K562 (cell line): ENCODE data around the gene SPATS2. TPM values are rescaled to one million over a fixed set of nuclear protein-coding genes. Genes with fewer than 3 reads are reported as not detected.

Source experiments
- CCNT2 ChIP-seq: IDR thresholded peaks from 2 replicates; pipeline ENCODE4 v1.6.1; 2011; ENCODE audit warnings: borderline replicate concordance, low read depth, mild to moderate bottlenecking, moderate library complexity, mixed read lengths, low read length; ENCODE audit not compliant: insufficient read length; ENCODE audit errors: extremely low read depth
- E2F3 ChIP-seq: fragments of 250-450 bp; sonication (Bioruptor Pico); IDR thresholded peaks from 2 replicates; pipeline ENCODE4 v1.4.0; 2020; ENCODE audit warnings: mild to moderate bottlenecking
- EP400 ChIP-seq: fragments of 450-650 bp; IDR thresholded peaks from 2 replicates; pipeline ENCODE4 v1.6.1; 2017; ENCODE audit warnings: antibody characterized with exemption, mild to moderate bottlenecking, moderate library complexity
- HEY1 ChIP-seq: fragments of 250-450 bp; sonication (Bioruptor Pico); IDR thresholded peaks from 2 replicates; pipeline ENCODE4 v1.5.0; 2020; ENCODE audit warnings: mild to moderate bottlenecking, moderate library complexity, borderline replicate concordance
- ILF3 ChIP-seq: fragments of 450-650 bp; IDR thresholded peaks from 2 replicates; pipeline ENCODE4 v1.6.1; 2018; ENCODE audit warnings: antibody characterized with exemption, mild to moderate bottlenecking, moderate library complexity, borderline replicate concordance
- MCM7 ChIP-seq, 2 experiments: fragments of 450-650 bp; IDR thresholded peaks; 2 replicates each; pipeline ENCODE4 v1.6.1; 2016 to 2018
- RFX5 ChIP-seq: IDR thresholded peaks from 2 replicates; pipeline ENCODE4 v1.6.1; 2011; ENCODE audit warnings: low read depth, mild to moderate bottlenecking, improper control_type of control experiment, low read length
- TCF7 ChIP-seq: sonication (generic); IDR thresholded peaks from 2 replicates; pipeline ENCODE4 v1.6.1; 2016; ENCODE audit warnings: antibody characterized with exemption, borderline replicate concordance
- ZSCAN29 ChIP-seq: fragments of 450-650 bp; IDR thresholded peaks from 2 replicates; pipeline ENCODE4 v1.6.1; 2017
- polyA plus RNA-seq, 8 experiments: library from polyadenylated mRNA; depleted of rRNA in 4 of 8; stranded (reverse) in 5 of 8; unstranded in 3 of 8; fragments of >200 nt; fragmentation: Nextera tagmentation in 2 of 8; fragmentation: Illumina TruSeq in 1 of 8; extraction: Ambion mirVana in 2 of 8; extraction: Trizol in 1 of 8; gene quantifications; 2 replicates each; pipeline versions ENCODE4 v1.2.1 to v1.2.3, GENCODE V29; 2011 to 2014; ENCODE audit warnings: inconsistent platforms in 1 of 8, missing spikeins in 1 of 8
- total RNA-seq, 7 experiments: library from RNA; depleted of rRNA in 6 of 7; stranded (reverse); fragments of >200 nt in 6 of 7; fragmentation: Illumina TruSeq in 2 of 7; extraction: Trizol in 2 of 7; gene quantifications; 2 replicates each; pipeline versions ENCODE4 v1.2.1 to v1.2.3, GENCODE V29; 2011 to 2021; ENCODE audit warnings: low replicate concordance in 1 of 7
- TF ChIP-seq, protein P1 (sequence below): sonication (generic); formaldehyde crosslinking; IDR thresholded peaks from 2 replicates; pipeline ENCODE4 v1.8.1; 2023; ENCODE audit warnings: missing genetic modification reagents, mild to moderate bottlenecking, borderline replicate concordance
- TF ChIP-seq, protein P2 (sequence below), 3 experiments: IDR thresholded peaks in 2 of 3; conservative IDR thresholded peaks in 1 of 3; 2 replicates each; pipeline ENCODE4 v1.5.1; 2011 to 2012; ENCODE audit warnings: low read length in 3 of 3, mild to moderate bottlenecking in 3 of 3, control low read depth in 2 of 3, improper control_type of control experiment in 1 of 3, inconsistent platforms in 1 of 3, low read depth in 1 of 3, mixed read lengths in 1 of 3, moderate library complexity in 1 of 3; ENCODE audit not compliant: insufficient read depth in 2 of 3
- TF ChIP-seq, protein P3 (sequence below): sonication (generic); formaldehyde crosslinking; IDR thresholded peaks from 2 replicates; pipeline ENCODE4 v1.9.0; 2022; ENCODE audit warnings: mild to moderate bottlenecking, missing genetic modification reagents
- TF ChIP-seq, protein P4 (sequence below), 2 experiments: fragments of 450-650 bp; conservative IDR thresholded peaks; 2 replicates each; pipeline ENCODE4 v1.6.1; 2017; ENCODE audit warnings: mild to moderate bottlenecking in 2 of 2, moderate library complexity in 2 of 2

The SPATS2 gene
- total and polyA plus RNA-seq, 9 of the 15 experiments (the other 6 are each of a cell fraction or from before 2014, with no cell fraction given), result 5.4 to 48.2 (median 17.5) TPM

DNA sequence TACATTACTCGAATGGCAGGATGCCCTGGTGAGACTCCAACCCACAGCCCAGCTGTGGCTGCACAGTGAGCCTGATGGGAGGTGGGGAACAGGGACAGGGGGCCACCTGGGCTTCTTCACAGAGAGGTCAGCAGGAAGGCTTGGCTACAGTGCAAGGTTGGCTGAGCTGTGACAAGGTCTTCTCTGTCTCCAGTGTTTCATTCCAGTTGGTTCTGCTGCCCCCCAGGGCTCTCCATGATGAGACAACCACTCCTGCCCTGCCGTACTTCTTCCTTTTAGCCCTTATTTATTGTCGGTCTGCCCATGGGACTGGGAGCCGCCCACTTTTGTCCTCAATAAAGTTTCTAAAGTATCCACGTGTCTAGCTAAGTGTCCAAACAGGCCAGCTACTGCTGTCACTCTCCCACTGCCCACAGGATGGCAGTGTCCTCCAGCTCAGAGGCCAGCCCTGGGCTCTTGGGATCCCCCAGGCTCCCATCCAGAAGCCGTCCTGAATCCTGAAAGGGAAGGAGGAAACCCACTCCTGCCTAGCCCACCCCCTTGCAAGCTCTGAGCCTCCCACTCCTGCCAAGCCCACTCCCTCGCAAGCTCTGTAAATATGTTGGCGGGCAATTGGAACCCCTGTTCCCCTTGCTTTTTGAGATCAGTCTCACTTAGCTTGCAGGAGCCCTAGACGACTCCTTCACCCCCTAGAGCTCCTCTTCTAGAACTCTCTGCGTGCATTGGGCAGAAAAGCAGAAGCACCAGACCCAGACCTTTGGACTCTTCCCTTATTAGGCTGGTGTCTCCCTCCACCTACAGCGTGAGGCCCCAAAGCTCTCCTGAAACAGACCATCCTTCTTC lies 35.7 kb upstream of the SPATS2 start (continued):
- TF ChIP-seq, protein P1, sequence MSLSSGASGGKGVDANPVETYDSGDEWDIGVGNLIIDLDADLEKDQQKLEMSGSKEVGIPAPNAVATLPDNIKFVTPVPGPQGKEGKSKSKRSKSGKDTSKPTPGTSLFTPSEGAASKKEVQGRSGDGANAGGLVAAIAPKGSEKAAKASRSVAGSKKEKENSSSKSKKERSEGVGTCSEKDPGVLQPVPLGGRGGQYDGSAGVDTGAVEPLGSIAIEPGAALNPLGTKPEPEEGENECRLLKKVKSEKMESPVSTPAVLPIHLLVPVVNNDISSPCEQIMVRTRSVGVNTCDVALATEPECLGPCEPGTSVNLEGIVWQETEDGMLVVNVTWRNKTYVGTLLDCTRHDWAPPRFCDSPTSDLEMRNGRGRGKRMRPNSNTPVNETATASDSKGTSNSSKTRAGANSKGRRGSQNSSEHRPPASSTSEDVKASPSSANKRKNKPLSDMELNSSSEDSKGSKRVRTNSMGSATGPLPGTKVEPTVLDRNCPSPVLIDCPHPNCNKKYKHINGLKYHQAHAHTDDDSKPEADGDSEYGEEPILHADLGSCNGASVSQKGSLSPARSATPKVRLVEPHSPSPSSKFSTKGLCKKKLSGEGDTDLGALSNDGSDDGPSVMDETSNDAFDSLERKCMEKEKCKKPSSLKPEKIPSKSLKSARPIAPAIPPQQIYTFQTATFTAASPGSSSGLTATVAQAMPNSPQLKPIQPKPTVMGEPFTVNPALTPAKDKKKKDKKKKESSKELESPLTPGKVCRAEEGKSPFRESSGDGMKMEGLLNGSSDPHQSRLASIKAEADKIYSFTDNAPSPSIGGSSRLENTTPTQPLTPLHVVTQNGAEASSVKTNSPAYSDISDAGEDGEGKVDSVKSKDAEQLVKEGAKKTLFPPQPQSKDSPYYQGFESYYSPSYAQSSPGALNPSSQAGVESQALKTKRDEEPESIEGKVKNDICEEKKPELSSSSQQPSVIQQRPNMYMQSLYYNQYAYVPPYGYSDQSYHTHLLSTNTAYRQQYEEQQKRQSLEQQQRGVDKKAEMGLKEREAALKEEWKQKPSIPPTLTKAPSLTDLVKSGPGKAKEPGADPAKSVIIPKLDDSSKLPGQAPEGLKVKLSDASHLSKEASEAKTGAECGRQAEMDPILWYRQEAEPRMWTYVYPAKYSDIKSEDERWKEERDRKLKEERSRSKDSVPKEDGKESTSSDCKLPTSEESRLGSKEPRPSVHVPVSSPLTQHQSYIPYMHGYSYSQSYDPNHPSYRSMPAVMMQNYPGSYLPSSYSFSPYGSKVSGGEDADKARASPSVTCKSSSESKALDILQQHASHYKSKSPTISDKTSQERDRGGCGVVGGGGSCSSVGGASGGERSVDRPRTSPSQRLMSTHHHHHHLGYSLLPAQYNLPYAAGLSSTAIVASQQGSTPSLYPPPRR (CRISPR knock-in tag), result no peak
- TF ChIP-seq ILF3 (no peak), RFX5 (no peak), EP400 (no peak), E2F3 (no peak), CCNT2 (no peak), MCM7 (IDR thresholded peaks at IDR 0.05) (no peak), ZSCAN29 (no peak), TCF7 (no peak), HEY1 (no peak)
- TF ChIP-seq, protein P2, sequence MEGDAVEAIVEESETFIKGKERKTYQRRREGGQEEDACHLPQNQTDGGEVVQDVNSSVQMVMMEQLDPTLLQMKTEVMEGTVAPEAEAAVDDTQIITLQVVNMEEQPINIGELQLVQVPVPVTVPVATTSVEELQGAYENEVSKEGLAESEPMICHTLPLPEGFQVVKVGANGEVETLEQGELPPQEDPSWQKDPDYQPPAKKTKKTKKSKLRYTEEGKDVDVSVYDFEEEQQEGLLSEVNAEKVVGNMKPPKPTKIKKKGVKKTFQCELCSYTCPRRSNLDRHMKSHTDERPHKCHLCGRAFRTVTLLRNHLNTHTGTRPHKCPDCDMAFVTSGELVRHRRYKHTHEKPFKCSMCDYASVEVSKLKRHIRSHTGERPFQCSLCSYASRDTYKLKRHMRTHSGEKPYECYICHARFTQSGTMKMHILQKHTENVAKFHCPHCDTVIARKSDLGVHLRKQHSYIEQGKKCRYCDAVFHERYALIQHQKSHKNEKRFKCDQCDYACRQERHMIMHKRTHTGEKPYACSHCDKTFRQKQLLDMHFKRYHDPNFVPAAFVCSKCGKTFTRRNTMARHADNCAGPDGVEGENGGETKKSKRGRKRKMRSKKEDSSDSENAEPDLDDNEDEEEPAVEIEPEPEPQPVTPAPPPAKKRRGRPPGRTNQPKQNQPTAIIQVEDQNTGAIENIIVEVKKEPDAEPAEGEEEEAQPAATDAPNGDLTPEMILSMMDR (IDR thresholded peaks at IDR 0.05 in 2 of 3, conservative IDR thresholded peaks at IDR 0.05 in 1 of 3; ENCODE audit: insufficient read depth in 2 of 3, low read depth in 1 of 3, low read length in 3 of 3), result peak; percentile 90 to 95 (median 94)
- TF ChIP-seq, protein P3, sequence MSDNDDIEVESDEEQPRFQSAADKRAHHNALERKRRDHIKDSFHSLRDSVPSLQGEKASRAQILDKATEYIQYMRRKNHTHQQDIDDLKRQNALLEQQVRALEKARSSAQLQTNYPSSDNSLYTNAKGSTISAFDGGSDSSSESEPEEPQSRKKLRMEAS, result peak; percentile 74; the same call in 1 of the 2 replicates
- TF ChIP-seq, protein P4, sequence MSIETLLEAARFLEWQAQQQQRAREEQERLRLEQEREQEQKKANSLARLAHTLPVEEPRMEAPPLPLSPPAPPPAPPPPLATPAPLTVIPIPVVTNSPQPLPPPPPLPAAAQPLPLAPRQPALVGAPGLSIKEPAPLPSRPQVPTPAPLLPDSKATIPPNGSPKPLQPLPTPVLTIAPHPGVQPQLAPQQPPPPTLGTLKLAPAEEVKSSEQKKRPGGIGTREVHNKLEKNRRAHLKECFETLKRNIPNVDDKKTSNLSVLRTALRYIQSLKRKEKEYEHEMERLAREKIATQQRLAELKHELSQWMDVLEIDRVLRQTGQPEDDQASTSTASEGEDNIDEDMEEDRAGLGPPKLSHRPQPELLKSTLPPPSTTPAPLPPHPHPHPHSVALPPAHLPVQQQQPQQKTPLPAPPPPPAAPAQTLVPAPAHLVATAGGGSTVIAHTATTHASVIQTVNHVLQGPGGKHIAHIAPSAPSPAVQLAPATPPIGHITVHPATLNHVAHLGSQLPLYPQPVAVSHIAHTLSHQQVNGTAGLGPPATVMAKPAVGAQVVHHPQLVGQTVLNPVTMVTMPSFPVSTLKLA (conservative IDR thresholded peaks at IDR 0.05), result peak; percentile 82 to 88
